Vagina (tissue), 2 donors: ENCODE results near the gene RPTOR. TPM values are rescaled to one million over a fixed set of nuclear protein-coding genes. Genes with fewer than 3 reads are reported as not detected.

Experiments used
- DNase-seq, 2 donors: peaks; one replicate each; pipeline ENCODE4 v3.0.0-alpha.2; 2017; ENCODE audit errors: extremely low spot score in 2 of 2
- H3K27ac ChIP-seq: fragments of 200-600 bp; sonication (generic); one replicate; pipeline ENCODE4 v1.5.1; 2019
- H3K27me3 ChIP-seq: fragments of 200-600 bp; sonication (generic); one replicate; pipeline ENCODE4 v1.5.1; 2019
- H3K36me3 ChIP-seq, 2 donors: fragments of 200-600 bp; sonication (generic); one replicate each; pipeline ENCODE4 v1.5.1; 2017 to 2019
- H3K4me1 ChIP-seq: fragments of 200-600 bp; sonication (generic); one replicate; pipeline ENCODE4 v1.5.1; 2019
- H3K4me3 ChIP-seq, 2 donors: fragments of 200-600 bp; sonication (generic); 1 replicate in 1 of 2; 2 replicates in 1 of 2; pipeline ENCODE4 v1.5.1; 2016 to 2019
- H3K9me3 ChIP-seq: fragments of 200-600 bp; sonication (generic); one replicate; pipeline ENCODE4 v1.5.1; 2019
- POLR2A ChIP-seq, 2 donors: fragments of 450-650 bp; IDR thresholded peaks; one replicate each; pipeline ENCODE4 v1.6.1; 2017; ENCODE audit warnings: antibody characterized with exemption in 2 of 2, mild to moderate bottlenecking in 2 of 2, moderate library complexity in 2 of 2
- POLR2AphosphoS5 ChIP-seq, 2 donors: sonication (generic); formaldehyde crosslinking; IDR thresholded peaks; one replicate each; pipeline ENCODE4 v1.9.0; 2017; ENCODE audit warnings: antibody characterized with exemption in 2 of 2, mild to moderate bottlenecking in 2 of 2, low read depth in 1 of 2; ENCODE audit not compliant: insufficient read depth in 1 of 2
- intact Hi-C: fragments of 100-400 bp; cut with DNase I; formaldehyde crosslinking; loops from one replicate; pipeline ENCODE4 v1.15.1; 2023
- total RNA-seq: library from RNA; depleted of rRNA; stranded (reverse); fragments of >200 nt; gene quantifications from one replicate; pipeline ENCODE4 v1.2.3, GENCODE V29; 2016
- TF ChIP-seq, protein P1 (sequence below), 3 experiments: fragments of 450-650 bp in 2 of 3; fragments of 200-600 bp in 1 of 3; sonication (generic) in 1 of 3; IDR thresholded peaks; one replicate each; pipeline ENCODE4 v1.5.1; 2017 to 2019; ENCODE audit warnings: antibody characterized with exemption in 3 of 3, mild to moderate bottlenecking in 2 of 3, moderate library complexity in 2 of 3

The RPTOR gene
- total RNA-seq, 1 donor from 2014 or later: 38.3 TPM

DNA sequence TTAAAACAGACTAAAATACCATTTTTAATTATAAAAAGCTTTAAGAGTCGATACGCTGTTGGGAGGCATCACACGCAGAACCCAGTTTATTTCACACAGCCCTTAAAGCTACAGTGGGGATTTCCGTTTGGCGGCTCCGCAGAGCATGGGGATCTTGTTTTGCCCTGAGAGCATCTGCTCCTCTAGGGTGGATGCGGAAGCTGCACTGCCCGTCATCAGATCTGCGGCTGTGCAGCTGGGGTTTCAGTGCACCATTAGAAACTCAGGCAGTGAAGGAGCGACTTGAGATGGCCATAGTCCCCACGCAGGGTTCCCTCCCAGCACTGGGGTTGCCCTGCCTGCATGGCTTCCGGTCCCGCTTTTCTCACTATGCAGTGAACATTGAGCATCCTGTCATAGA lies 384.8 kb downstream of the RPTOR start:
- peaks cover 0 to 24% of the 10 kb centered on the region in 2 donors for H3K36me3 ChIP-seq
- no peak overlapping the region for H3K27ac ChIP-seq
- no peak overlapping the region for H3K4me3 ChIP-seq
- H3K9me3 ChIP-seq: no peaks in the 10 kb centered on the region
- H3K4me1 ChIP-seq: peaks cover 10% of the 10 kb centered on the region
- H3K27me3 ChIP-seq: no peaks in the 10 kb centered on the region
- no peak for DNase-seq
- TF ChIP-seq POLR2AphosphoS5 (IDR thresholded peaks at IDR 0.05; ENCODE audit: insufficient read depth in 1 of 2, low read depth in 1 of 2) (no peak), POLR2A (IDR thresholded peaks at IDR 0.05) (no peak)
- TF ChIP-seq, protein P1, sequence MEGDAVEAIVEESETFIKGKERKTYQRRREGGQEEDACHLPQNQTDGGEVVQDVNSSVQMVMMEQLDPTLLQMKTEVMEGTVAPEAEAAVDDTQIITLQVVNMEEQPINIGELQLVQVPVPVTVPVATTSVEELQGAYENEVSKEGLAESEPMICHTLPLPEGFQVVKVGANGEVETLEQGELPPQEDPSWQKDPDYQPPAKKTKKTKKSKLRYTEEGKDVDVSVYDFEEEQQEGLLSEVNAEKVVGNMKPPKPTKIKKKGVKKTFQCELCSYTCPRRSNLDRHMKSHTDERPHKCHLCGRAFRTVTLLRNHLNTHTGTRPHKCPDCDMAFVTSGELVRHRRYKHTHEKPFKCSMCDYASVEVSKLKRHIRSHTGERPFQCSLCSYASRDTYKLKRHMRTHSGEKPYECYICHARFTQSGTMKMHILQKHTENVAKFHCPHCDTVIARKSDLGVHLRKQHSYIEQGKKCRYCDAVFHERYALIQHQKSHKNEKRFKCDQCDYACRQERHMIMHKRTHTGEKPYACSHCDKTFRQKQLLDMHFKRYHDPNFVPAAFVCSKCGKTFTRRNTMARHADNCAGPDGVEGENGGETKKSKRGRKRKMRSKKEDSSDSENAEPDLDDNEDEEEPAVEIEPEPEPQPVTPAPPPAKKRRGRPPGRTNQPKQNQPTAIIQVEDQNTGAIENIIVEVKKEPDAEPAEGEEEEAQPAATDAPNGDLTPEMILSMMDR (IDR thresholded peaks at IDR 0.05): no peak
- intact Hi-C loops: no loop called here

DNA sequence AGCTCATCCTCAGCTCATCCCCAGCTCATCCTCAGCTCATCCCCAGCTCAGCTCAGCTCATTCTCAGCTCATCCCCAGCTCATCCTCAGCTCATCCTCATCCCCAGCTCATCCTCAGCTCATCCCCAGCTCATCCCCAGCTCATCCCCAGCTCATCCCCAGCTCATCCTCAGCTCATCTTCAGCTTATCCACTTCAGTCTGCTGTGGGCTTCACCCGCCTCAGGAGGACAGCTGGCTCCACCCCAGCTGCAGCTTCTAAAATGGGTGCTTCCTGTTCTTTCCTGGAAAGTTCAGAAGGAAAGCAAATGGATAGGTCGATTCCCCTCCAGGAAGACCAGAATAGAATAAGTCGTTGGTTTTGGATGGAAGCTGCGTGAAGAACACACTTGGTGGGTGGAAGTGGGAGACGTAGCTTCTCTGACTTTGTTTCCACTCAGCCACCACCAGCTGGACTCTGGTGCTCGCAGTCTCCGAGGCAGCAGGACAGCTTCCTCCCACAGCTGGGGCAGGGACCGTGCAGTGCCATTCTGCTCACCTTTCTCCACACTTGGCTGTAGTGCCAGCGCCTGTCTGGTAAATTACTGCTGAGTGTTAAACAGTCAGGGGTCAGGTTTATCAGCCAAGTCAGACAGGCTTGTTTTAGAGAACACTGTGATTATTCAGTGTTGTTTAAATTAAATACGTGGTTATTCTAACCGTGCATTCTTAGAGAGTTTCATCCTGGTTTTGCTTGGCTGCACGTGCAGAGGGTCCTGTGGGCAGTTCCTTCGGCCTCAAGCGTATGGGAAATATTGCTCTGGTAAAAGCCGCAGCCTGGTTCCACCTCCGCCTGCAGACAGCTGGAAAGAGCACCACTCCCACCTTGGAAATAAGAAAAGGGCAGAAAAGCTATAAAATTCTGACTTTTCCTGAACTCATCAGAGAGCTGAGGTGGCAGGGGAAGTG lies 386.0 kb downstream of the RPTOR start:
- Histone ChIP-seq H3K36me3 (peaks cover 0 to 13% of the 10 kb centered on the region in 2 donors), H3K9me3 (no peaks in the 10 kb centered on the region), H3K27ac (no peak overlapping the region), H3K4me3 (no peak overlapping the region), H3K27me3 (no peaks in the 10 kb centered on the region), H3K4me1 (peaks cover 10% of the 10 kb centered on the region)
- no peak for DNase-seq
- no peak for TF ChIP-seq POLR2AphosphoS5 (IDR thresholded peaks at IDR 0.05; ENCODE audit: insufficient read depth in 1 of 2, low read depth in 1 of 2)
- TF ChIP-seq, protein P1 (IDR thresholded peaks at IDR 0.05): no peak
- no peak for TF ChIP-seq POLR2A (IDR thresholded peaks at IDR 0.05)
- intact Hi-C loops: no loop called here

DNA sequence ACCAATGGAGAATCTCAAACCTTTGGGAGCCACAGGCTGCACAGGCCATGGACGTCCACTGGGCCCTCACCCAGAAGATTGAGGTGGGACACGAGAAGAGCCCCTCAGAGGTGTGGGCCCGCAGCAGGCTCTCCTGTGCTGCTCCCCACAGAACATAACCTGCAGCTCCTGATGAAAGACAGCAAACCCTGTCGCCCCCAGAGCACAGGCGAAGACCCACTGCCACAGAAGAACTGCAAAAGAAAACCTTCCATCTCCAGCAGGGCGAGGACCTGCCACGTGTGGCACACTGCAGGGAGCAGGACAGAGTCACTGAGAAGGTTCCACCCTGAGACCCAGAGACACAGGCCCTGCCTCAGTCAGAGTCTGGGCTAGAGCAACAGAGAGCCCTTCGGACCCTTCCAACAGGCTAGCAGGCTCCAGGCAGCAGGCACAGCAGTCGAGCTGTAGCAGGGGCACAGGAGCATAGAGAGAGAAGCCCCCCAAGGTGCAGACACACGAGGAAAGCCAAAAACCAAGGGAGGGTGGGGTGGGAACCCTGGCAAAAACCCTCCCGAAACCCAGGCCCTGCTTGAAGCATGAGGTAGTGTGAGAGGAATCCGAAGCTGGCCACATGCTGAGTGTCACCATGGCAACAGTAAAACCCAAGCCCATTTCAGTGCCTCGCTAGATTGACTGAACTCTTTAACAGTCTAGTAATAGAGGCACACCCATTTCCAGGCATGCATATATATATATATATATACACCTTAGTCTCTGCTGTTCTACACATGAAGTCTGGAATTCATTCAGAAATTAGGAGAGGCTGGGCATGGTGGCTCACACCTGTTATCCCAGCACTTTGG lies 387.0 kb downstream of the RPTOR start:
- intact Hi-C loops: no loop called here
- Histone ChIP-seq H3K4me3 (no peak overlapping the region), H3K27ac (no peak overlapping the region), H3K36me3 (peaks cover 0 to 3% of the 10 kb centered on the region in 2 donors), H3K9me3 (no peaks in the 10 kb centered on the region), H3K4me1 (peaks cover 10% of the 10 kb centered on the region), H3K27me3 (no peaks in the 10 kb centered on the region)
- no peak for DNase-seq
- TF ChIP-seq, protein P1 (IDR thresholded peaks at IDR 0.05): no peak
- no peak for TF ChIP-seq POLR2AphosphoS5 (IDR thresholded peaks at IDR 0.05; ENCODE audit: insufficient read depth in 1 of 2, low read depth in 1 of 2)
- TF ChIP-seq POLR2A (IDR thresholded peaks at IDR 0.05): no peak

DNA sequence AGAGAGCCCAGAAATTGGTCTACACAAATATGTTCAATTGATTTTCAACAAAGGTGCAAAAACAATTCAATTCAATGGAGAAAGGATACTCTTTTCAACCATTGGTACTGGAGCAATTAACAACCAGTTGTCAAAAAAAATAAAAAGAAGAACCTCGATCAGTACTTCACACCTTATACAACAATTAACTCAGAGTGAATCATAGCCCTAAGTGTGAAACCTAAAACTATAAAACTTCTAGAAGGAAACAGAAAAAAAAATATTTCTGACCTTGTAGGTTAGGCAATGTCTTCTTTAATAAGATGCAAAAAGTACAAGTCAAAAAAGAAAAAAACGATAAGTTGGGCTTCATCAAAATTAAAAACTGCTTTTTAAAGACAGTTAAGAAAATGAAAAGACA lies 390.9 kb downstream of the RPTOR start:
- Histone ChIP-seq H3K27ac (no peak overlapping the region), H3K27me3 (no peaks in the 10 kb centered on the region), H3K4me1 (peaks cover 10% of the 10 kb centered on the region), H3K4me3 (no peak overlapping the region), H3K36me3 (peaks cover 0 to 2% of the 10 kb centered on the region in 2 donors), H3K9me3 (no peaks in the 10 kb centered on the region)
- no peak for DNase-seq
- TF ChIP-seq POLR2AphosphoS5 (IDR thresholded peaks at IDR 0.05; ENCODE audit: insufficient read depth in 1 of 2, low read depth in 1 of 2) (no peak), POLR2A (IDR thresholded peaks at IDR 0.05) (no peak)
- TF ChIP-seq, protein P1 (IDR thresholded peaks at IDR 0.05): no peak
- intact Hi-C loops: no loop called here
